Trophoblast cell (in vitro differentiated cells and primary cell): Measurements from ENCODE around the gene EEF1AKMT4.

Experiments used
- DNase-seq, 2 donors: peaks; one replicate each; pipeline ENCODE4 v3.0.0-alpha.2; 2016
- H2AFZ ChIP-seq: 2 replicates; pipeline ENCODE4 v1.6.1; 2013; ENCODE audit warnings: low read length, moderate library complexity, mild to moderate bottlenecking; ENCODE audit not compliant: insufficient read depth, poor library complexity
- H2AK5ac ChIP-seq: 2 replicates; pipeline ENCODE4 v1.6.1; 2013; ENCODE audit warnings: mild to moderate bottlenecking, low read length
- H2BK120ac ChIP-seq: 2 replicates; pipeline ENCODE4 v1.6.1; 2013; ENCODE audit warnings: low read length, mild to moderate bottlenecking, moderate library complexity; ENCODE audit not compliant: insufficient read depth, poor library complexity
- H2BK12ac ChIP-seq: 2 replicates; pipeline ENCODE4 v1.6.1; 2013; ENCODE audit warnings: mild to moderate bottlenecking, low read length, moderate library complexity
- H2BK5ac ChIP-seq: 2 replicates; pipeline ENCODE4 v1.6.1; 2013; ENCODE audit warnings: low read length, low read depth, moderate library complexity, mild to moderate bottlenecking; ENCODE audit not compliant: poor library complexity
- H3K14ac ChIP-seq: 2 replicates; pipeline ENCODE4 v1.6.1; 2013; ENCODE audit warnings: mild to moderate bottlenecking, low read length
- H3K18ac ChIP-seq: 2 replicates; pipeline ENCODE4 v1.6.1; 2013; ENCODE audit warnings: mild to moderate bottlenecking, low read length
- H3K23ac ChIP-seq: 2 replicates; pipeline ENCODE4 v1.6.1; 2013; ENCODE audit warnings: low read length
- H3K27ac ChIP-seq: 2 replicates; pipeline ENCODE4 v1.5.1; 2013; ENCODE audit warnings: low read depth, mild to moderate bottlenecking, inconsistent platforms, low read length, moderate library complexity
- H3K27me3 ChIP-seq: 2 replicates; pipeline ENCODE4 v1.6.1; 2013; ENCODE audit warnings: inconsistent platforms, mild to moderate bottlenecking, low read length, moderate library complexity; ENCODE audit not compliant: insufficient read depth
- H3K36me3 ChIP-seq, 2 experiments: 1 replicate in 1 of 2; 2 replicates in 1 of 2; pipeline ENCODE4 v1.6.1; 2013; ENCODE audit warnings: low read length in 2 of 2, mild to moderate bottlenecking in 2 of 2, moderate library complexity in 1 of 2; ENCODE audit not compliant: insufficient read depth in 2 of 2, control insufficient read depth in 1 of 2
- H3K4ac ChIP-seq: 2 replicates; pipeline ENCODE4 v1.6.1; 2013; ENCODE audit warnings: low read depth, mild to moderate bottlenecking, low read length, moderate library complexity
- H3K4me1 ChIP-seq, 2 experiments: 1 replicate in 1 of 2; 2 replicates in 1 of 2; pipeline ENCODE4 v1.6.1; 2013; ENCODE audit warnings: low read length in 2 of 2, mild to moderate bottlenecking in 2 of 2, moderate library complexity in 1 of 2; ENCODE audit not compliant: insufficient read depth in 2 of 2, control insufficient read depth in 1 of 2
- H3K4me2 ChIP-seq: 2 replicates; pipeline ENCODE4 v1.6.1; 2013; ENCODE audit warnings: inconsistent platforms, mild to moderate bottlenecking, low read length, moderate library complexity
- H3K4me3 ChIP-seq: 2 replicates; pipeline ENCODE4 v1.5.1; 2013; ENCODE audit warnings: mild to moderate bottlenecking, low read depth, low read length, inconsistent platforms
- H3K79me1 ChIP-seq: one replicate; pipeline ENCODE4 v1.6.1; 2013; ENCODE audit warnings: low read length
- H3K79me2 ChIP-seq: 2 replicates; pipeline ENCODE4 v1.6.1; 2013; ENCODE audit warnings: low read length, mild to moderate bottlenecking; ENCODE audit not compliant: control insufficient read depth, insufficient read depth, poor library complexity
- H3K9ac ChIP-seq: 2 replicates; pipeline ENCODE4 v1.6.1; 2013; ENCODE audit warnings: mild to moderate bottlenecking, low read length
- H3K9me3 ChIP-seq: 2 replicates; pipeline ENCODE4 v1.6.1; 2013; ENCODE audit warnings: low read depth, mild to moderate bottlenecking, control low read depth, inconsistent platforms, low read length; ENCODE audit not compliant: insufficient read depth
- H4K12ac ChIP-seq: 2 replicates; pipeline ENCODE4 v1.6.1; 2013; ENCODE audit warnings: low read depth, mild to moderate bottlenecking, low read length, moderate library complexity
- H4K8ac ChIP-seq: 2 replicates; pipeline ENCODE4 v1.6.1; 2013; ENCODE audit warnings: low read depth, mild to moderate bottlenecking, low read length, moderate library complexity
- H4K91ac ChIP-seq: one replicate; pipeline ENCODE4 v1.6.1; 2013; ENCODE audit warnings: low read depth, mild to moderate bottlenecking, low read length, moderate library complexity
- WGBS: extraction: QIAGEN DNeasy Blood & Tissue Kit; methylation state at CpG from one replicate; pipeline ENCODE4 v1.1.7; 2013; ENCODE audit warnings: missing lambda C conversion rate; ENCODE audit not compliant: insufficient read length, insufficient coverage; ENCODE audit errors: extremely low coverage; 5-methylcytosine and 5-hydroxymethylcytosine counted together

Gene EEF1AKMT4

DNA sequence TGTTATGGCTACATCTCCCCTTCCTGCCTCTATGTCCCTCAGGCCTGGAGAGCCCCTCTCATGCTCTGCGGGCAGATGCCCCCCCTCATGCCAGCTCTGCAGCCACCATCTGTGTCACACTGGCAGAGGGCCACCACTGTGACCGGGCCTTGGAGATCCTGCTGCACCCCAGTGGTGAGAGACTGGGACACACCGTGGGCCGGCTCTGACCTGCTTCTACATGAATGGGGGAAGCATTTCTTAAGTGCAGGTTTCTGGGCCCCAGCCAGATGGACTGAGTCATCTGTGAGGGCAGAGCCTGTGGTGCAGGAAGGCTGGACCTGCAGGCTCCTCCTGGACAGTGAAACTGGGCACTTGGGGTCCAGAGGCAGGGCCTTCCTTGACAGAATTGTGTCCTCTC is 15.2 kb upstream of the EEF1AKMT4 start:
- Histone ChIP-seq H3K14ac (no peak overlapping the region), H2BK120ac (no peak overlapping the region), H3K4me1 (peaks cover 6% of the 10 kb centered on the region in 2 experiments), H2BK12ac (no peak overlapping the region), H3K4ac (no peak overlapping the region), H4K8ac (no peak overlapping the region), H3K9me3 (peaks cover 2% of the 10 kb centered on the region), H3K18ac (no peak overlapping the region), H4K91ac (no peak overlapping the region), H3K4me2 (no peak overlapping the region), H3K79me1 (no peaks in the 10 kb centered on the region), H3K79me2 (no peaks in the 10 kb centered on the region), H2AK5ac (no peak overlapping the region), H3K4me3 (no peak overlapping the region), H4K12ac (no peak overlapping the region), H3K23ac (no peak overlapping the region), H3K36me3 (no peaks in the 10 kb centered on the region), H3K27ac (no peak overlapping the region), H3K27me3 (peaks cover 36% of the 10 kb centered on the region), H2AFZ (no peak overlapping the region), H2BK5ac (no peak overlapping the region), H3K9ac (no peak overlapping the region)
- no peak for DNase-seq
- no CpG with 5 or more reads among the region's 4 CpGs for WGBS

DNA sequence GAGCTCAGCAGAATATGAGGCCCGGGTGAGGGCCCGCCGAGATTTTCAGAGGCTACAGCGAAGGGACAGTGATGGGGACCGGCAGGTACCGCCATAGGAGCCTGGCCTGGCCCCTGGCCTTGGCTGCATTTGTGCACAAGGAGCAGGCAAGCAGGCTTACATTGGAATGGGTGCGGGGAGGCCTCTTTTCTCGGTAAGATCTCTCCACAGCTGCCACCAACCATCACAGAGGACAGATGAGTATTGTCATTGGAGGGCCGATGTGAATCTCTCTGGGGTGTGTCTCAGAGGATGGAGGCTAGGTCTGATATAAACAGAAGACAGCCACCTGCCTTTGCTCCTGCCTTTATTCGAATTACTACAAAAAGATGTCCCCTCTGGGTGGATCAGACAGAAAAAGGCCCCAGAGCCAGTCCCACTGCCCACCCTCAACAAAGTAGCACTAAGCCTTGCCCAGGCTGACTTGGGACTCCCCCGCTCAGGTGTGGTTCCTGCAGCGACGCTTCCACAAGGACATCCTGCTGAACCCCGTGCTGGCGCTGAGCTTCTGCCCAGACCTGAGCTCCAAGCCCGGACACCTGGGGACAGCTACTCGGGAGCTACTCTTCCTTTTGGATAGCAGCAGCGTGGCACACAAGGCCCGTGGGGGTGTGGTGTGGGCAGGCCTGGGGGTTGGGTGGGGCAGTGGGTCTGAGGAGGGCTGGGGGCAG is 14.6 kb upstream of the EEF1AKMT4 start:
- Histone ChIP-seq H3K27ac (no peak overlapping the region), H3K4me3 (no peak overlapping the region), H2AFZ (no peak overlapping the region), H3K4me2 (no peak overlapping the region), H3K4me1 (peaks cover 3% of the 10 kb centered on the region in 2 experiments), H4K8ac (no peak overlapping the region), H3K9ac (no peak overlapping the region), H2BK5ac (no peak overlapping the region), H3K79me1 (no peaks in the 10 kb centered on the region), H3K36me3 (no peaks in the 10 kb centered on the region), H2AK5ac (no peak overlapping the region), H3K4ac (no peak overlapping the region), H3K14ac (no peak overlapping the region), H2BK12ac (no peak overlapping the region), H4K12ac (no peak overlapping the region), H3K79me2 (no peaks in the 10 kb centered on the region), H4K91ac (no peak overlapping the region), H3K18ac (no peak overlapping the region), H3K9me3 (peaks cover 2% of the 10 kb centered on the region), H2BK120ac (no peak overlapping the region), H3K23ac (no peak overlapping the region), H3K27me3 (peaks cover 31% of the 10 kb centered on the region)
- no peak for DNase-seq
- no CpG with 5 or more reads among the region's 19 CpGs for WGBS

DNA sequence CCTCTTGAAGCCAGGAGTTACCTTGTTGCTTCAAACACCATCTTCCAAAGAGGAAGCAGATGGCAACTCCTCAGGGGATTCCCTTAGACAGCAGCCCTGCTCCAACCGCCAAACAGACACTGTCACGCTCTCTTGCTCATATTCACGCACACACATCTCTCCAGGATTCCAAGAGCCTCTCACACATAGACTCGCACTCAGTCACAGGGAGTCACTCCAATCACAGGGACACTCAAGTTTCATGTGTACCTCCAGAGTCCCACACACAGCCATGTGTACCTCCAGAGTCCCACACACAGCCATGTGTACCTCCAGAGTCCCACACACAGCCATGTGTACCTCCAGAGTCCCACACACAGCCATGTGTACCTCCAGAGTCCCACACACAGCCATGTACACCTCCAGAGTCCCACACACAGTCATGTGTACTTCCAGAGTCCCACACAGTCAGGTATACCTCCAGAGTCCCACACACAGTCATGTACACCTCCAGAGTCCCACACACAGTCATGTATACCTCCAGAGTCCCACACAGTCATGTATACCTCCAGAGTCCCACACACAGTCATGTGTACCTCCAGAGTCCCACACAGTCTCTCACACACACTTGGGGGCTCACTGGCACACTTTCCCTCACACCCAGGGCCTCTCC is 14.0 kb upstream of the EEF1AKMT4 start:
- Histone ChIP-seq H3K79me2 (no peaks in the 10 kb centered on the region), H3K14ac (no peak overlapping the region), H3K4me3 (no peak overlapping the region), H2BK120ac (no peak overlapping the region), H3K27ac (no peak overlapping the region), H3K36me3 (no peaks in the 10 kb centered on the region), H4K91ac (no peak overlapping the region), H3K9ac (no peak overlapping the region), H2AK5ac (no peak overlapping the region), H4K12ac (no peak overlapping the region), H3K18ac (no peak overlapping the region), H3K4me2 (no peak overlapping the region), H3K4me1 (no peaks in the 10 kb centered on the region), H3K79me1 (no peaks in the 10 kb centered on the region), H4K8ac (no peak overlapping the region), H2BK5ac (no peak overlapping the region), H3K4ac (no peak overlapping the region), H2BK12ac (no peak overlapping the region), H3K27me3 (peaks cover 24% of the 10 kb centered on the region), H2AFZ (no peak overlapping the region), H3K9me3 (no peaks in the 10 kb centered on the region), H3K23ac (no peak overlapping the region)
- no CpG with 5 or more reads among the region's 4 CpGs for WGBS
- no peak for DNase-seq

DNA sequence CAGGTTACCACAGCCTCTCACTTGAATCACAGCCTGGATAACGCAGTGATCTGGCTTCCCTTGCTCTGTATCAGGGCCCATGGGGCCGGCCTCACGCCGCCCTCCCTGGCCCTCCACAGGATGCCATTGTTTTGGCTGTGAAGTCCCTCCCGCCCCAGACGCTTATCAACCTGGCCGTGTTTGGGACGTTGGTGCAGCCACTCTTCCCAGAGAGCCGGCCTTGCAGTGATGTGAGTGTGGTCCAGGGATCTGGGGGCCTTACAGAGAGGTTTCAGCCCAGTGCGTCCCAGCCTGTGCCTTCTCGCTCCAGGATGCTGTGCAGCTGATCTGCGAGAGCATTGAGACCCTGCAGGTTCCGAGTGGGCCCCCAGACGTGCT is 13.4 kb upstream of the EEF1AKMT4 start:
- H4K8ac ChIP-seq = no peak overlapping the region
- H3K4me3 ChIP-seq = no peak overlapping the region
- peaks cover 19% of the 10 kb centered on the region for H3K27me3 ChIP-seq
- H2AK5ac ChIP-seq = no peak overlapping the region
- no peak overlapping the region for H2BK5ac ChIP-seq
- H3K36me3 ChIP-seq = no peaks in the 10 kb centered on the region
- no peak overlapping the region for H3K4me2 ChIP-seq
- no peaks in the 10 kb centered on the region for H3K9me3 ChIP-seq
- no peak for DNase-seq
- no peak overlapping the region for H3K4ac ChIP-seq
- no peak overlapping the region for H2BK120ac ChIP-seq
- H2BK12ac ChIP-seq = no peak overlapping the region
- no peak overlapping the region for H4K12ac ChIP-seq
- no peak overlapping the region for H3K18ac ChIP-seq
- no peak overlapping the region for H3K23ac ChIP-seq
- no peak overlapping the region for H3K9ac ChIP-seq
- no peaks in the 10 kb centered on the region for H3K79me2 ChIP-seq
- no peaks in the 10 kb centered on the region for H3K79me1 ChIP-seq
- H2AFZ ChIP-seq = no peak overlapping the region
- H3K27ac ChIP-seq = no peak overlapping the region
- H3K4me1 ChIP-seq = no peaks in the 10 kb centered on the region
- H3K14ac ChIP-seq = no peak overlapping the region
- H4K91ac ChIP-seq = no peak overlapping the region
- no CpG with 5 or more reads among the region's 14 CpGs for WGBS
